SK-N-MC (cell line): ENCODE data around the gene ACTL7A.

Experiments used
- EZH2 ChIP-seq: fragments of 200-600 bp; sonication (generic); IDR thresholded peaks from one replicate; pipeline ENCODE4 v1.6.1; 2017; ENCODE audit warnings: antibody characterized with exemption
- POLR2AphosphoS5 ChIP-seq: IDR thresholded peaks from 2 replicates; pipeline ENCODE4 v1.6.1; 2012; ENCODE audit warnings: mild to moderate bottlenecking, low read depth, low read length, borderline replicate concordance

GRCh38 chr9:108855888-108856287 is 6.2 kb upstream of the ACTL7A start, which contains the start of gene ACTL7B:
- TF ChIP-seq POLR2AphosphoS5 (no peak), EZH2 (no peak)
